B cell (primary cell): Measurements from ENCODE around the gene HSP90AB1. TPM values are rescaled to one million over a fixed set of nuclear protein-coding genes. Genes with fewer than 3 reads are reported as not detected.

Source experiments
- ATAC-seq: fragments of 200-7000 bp; cut with Tn5 transposase; one replicate; pipeline ENCODE4 v1.10.0; 2021; ENCODE audit warnings: low read depth, mild to moderate bottlenecking, moderate number of reproducible peaks, moderate library complexity
- CTCF ChIA-PET: fragments of 350-600 bp; sonication (Branson Sonifier 250); formaldehyde crosslinking; loops from one replicate; lab custom pipeline; 2021; ENCODE audit warnings: antibody characterized with exemption, inconsistent platforms; lab: Charles Lee
- POLR2A ChIA-PET: fragments of 350-600 bp; sonication (Branson Sonifier 250); formaldehyde crosslinking; loops from one replicate; lab custom pipeline; 2021; ENCODE audit warnings: antibody characterized with exemption; lab: Charles Lee
- DNase-seq: peaks from one replicate; pipeline ENCODE4 v3.0.0; 2013
- H2AFZ ChIP-seq: 2 replicates; pipeline ENCODE4 v1.6.1; 2012; ENCODE audit warnings: mild to moderate bottlenecking, low read depth, low read length; ENCODE audit not compliant: insufficient read depth, poor library complexity, severe bottlenecking
- H3K27ac ChIP-seq, 2 donors: 1 replicate in 1 of 2; 2 replicates in 1 of 2; pipeline ENCODE4 v1.5.1; 2012 to 2013; ENCODE audit warnings: low read length in 2 of 2, mild to moderate bottlenecking in 2 of 2, moderate library complexity in 1 of 2
- H3K27me3 ChIP-seq, 4 experiments: fragments of 200-600 bp in 1 of 4; sonication (generic) in 1 of 4; replicated peaks in 1 of 4; 1 replicate in 2 of 4; 2 replicates in 2 of 4; pipeline versions ENCODE4 v1.6.1 to v1.7.0; 2013 to 2016; ENCODE audit warnings: low read length in 3 of 4, mild to moderate bottlenecking in 2 of 4, mixed read lengths in 1 of 4, moderate library complexity in 1 of 4; ENCODE audit not compliant: insufficient read depth in 4 of 4, control insufficient read depth in 3 of 4; ENCODE audit errors: control extremely low read depth in 1 of 4
- H3K36me3 ChIP-seq, 2 experiments: replicated peaks in 1 of 2; 1 replicate in 1 of 2; 2 replicates in 1 of 2; pipeline versions ENCODE4 v1.6.1 to v1.7.1; 2013; ENCODE audit warnings: low read length in 1 of 2; ENCODE audit not compliant: insufficient read depth in 2 of 2, control insufficient read depth in 1 of 2; ENCODE audit errors: control extremely low read depth in 1 of 2, extremely low read depth in 1 of 2
- H3K4me1 ChIP-seq, 2 donors: fragments of 200-600 bp in 1 of 2; sonication (generic) in 1 of 2; 1 replicate in 1 of 2; 2 replicates in 1 of 2; pipeline versions ENCODE4 v1.5.1 to v1.6.1; 2013 to 2017; ENCODE audit warnings: low read length in 2 of 2; ENCODE audit not compliant: control insufficient read depth in 2 of 2, insufficient read depth in 2 of 2
- H3K4me2 ChIP-seq: replicated peaks from 2 replicates; pipeline ENCODE3; 2012; ENCODE audit warnings: mild to moderate bottlenecking, low read depth, low read length; ENCODE audit not compliant: poor library complexity, severe bottlenecking
- H3K4me3 ChIP-seq, 5 experiments: fragments of 200-600 bp in 1 of 5; sonication (generic) in 1 of 5; 1 replicate in 3 of 5; 2 replicates in 2 of 5; pipeline versions ENCODE4 v1.5.1 to v1.7.0; 2011 to 2016; ENCODE audit warnings: low read length in 4 of 5, mild to moderate bottlenecking in 4 of 5, low read depth in 2 of 5, control low read depth in 1 of 5, moderate library complexity in 1 of 5; ENCODE audit not compliant: insufficient read depth in 1 of 5; ENCODE audit errors: control extremely low read depth in 1 of 5, extremely low read depth in 1 of 5
- H3K79me2 ChIP-seq: fragments of 200-600 bp; sonication (generic); one replicate; pipeline ENCODE4 v1.6.0; 2016; ENCODE audit warnings: low read length; ENCODE audit not compliant: control insufficient read depth, insufficient read depth
- H3K9ac ChIP-seq: fragments of 200-600 bp; sonication (generic); 2 replicates; pipeline ENCODE4 v1.6.1; 2017; ENCODE audit warnings: mild to moderate bottlenecking, low read length, moderate library complexity
- H3K9me3 ChIP-seq, 3 donors: one replicate each; pipeline versions ENCODE4 v1.6.1 to v1.7.1; 2013; ENCODE audit warnings: low read length in 2 of 3; ENCODE audit not compliant: control insufficient read depth in 2 of 3, insufficient read depth in 1 of 3; ENCODE audit errors: control extremely low read depth in 1 of 3
- H4K20me1 ChIP-seq: 2 replicates; pipeline ENCODE4 v1.6.0; 2012; ENCODE audit warnings: mild to moderate bottlenecking, low read length; ENCODE audit not compliant: insufficient read depth, control insufficient read depth, poor library complexity, severe bottlenecking
- H3K27ac Mint-ChIP-seq: one replicate; pipeline ENCODE4 v1.8.0; 2021; ENCODE audit warnings: mixed read lengths
- H3K27me3 Mint-ChIP-seq: one replicate; pipeline ENCODE4 v1.8.0; 2021; ENCODE audit warnings: mixed read lengths
- H3K4me1 Mint-ChIP-seq: one replicate; pipeline ENCODE4 v1.8.0; 2021; ENCODE audit warnings: mixed read lengths
- H3K4me3 Mint-ChIP-seq: one replicate; pipeline ENCODE4 v1.8.0; 2021; ENCODE audit warnings: mixed read lengths
- H3K9me3 Mint-ChIP-seq: one replicate; pipeline ENCODE4 v1.8.0; 2022; ENCODE audit warnings: mixed read lengths; ENCODE audit not compliant: insufficient read depth
- CTCF ChIP-seq: fragments of 200-600 bp; IDR thresholded peaks from one replicate; pipeline ENCODE4 v1.8.0; 2022; ENCODE audit warnings: antibody characterized with exemption, mild to moderate bottlenecking
- EZH2 ChIP-seq: IDR thresholded peaks from 2 replicates; pipeline ENCODE4 v1.6.1; 2012; ENCODE audit warnings: borderline replicate concordance, low read depth, mild to moderate bottlenecking, moderate library complexity, low read length; ENCODE audit not compliant: insufficient read depth, poor library complexity, severe bottlenecking
- WGBS: methylation state at CpG from one replicate; pipeline ENCODE4 v1.1.5; 2013; ENCODE audit warnings: missing lambda C conversion rate; ENCODE audit not compliant: insufficient coverage; 5-methylcytosine and 5-hydroxymethylcytosine counted together
- intact Hi-C: fragments of 100-400 bp; cut with micrococcal nuclease; formaldehyde crosslinking; loops from one replicate; pipeline ENCODE4 v1.10.0; 2022
- polyA plus RNA-seq: library from polyadenylated mRNA; depleted of rRNA; stranded (reverse); fragments of >200 nt; gene quantifications from 2 replicates; pipeline ENCODE4 v1.2.3, GENCODE V29; 2012
- total RNA-seq, 2 donors: library from RNA; stranded (reverse); fragments of 120-200 nt in 1 of 2; gene quantifications; 1 replicate in 1 of 2; 2 replicates in 1 of 2; pipeline versions ENCODE4 v1.2.3 to v1.2.4, GENCODE V29; 2013 to 2022

Gene HSP90AB1
- total and polyA plus RNA-seq, 2 donors (not counting 1 experiment from before 2014, with no cell fraction given) = 395 to 645 TPM

DNA sequence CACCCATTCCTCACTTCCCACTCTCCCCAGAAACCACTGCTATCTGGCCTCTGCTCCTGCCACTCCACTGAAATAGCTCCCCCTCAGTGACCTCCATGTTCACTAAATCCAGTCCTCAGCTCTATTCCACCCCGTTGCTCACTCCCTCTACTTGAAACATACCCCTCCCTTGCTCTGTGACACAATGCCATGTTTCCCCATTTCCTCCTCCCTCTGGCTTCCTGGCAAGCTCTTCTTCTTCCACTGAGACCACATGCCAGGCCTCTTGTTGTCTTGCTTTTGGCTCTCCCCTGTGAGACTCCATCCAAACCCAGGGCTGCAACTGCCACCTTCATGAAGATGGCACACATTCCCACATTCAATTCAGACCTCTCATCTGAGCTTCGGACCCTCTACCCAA lies 37.2 kb downstream of the HSP90AB1 start:
- H3K79me2 ChIP-seq = no peaks in the 10 kb centered on the region
- H3K9ac ChIP-seq = no peak overlapping the region
- Mint-ChIP-seq H3K4me3 (no peak overlapping the region), H3K27ac (no peak overlapping the region), H3K27me3 (peaks cover 64% of the 10 kb centered on the region), H3K4me1 (no peaks in the 10 kb centered on the region), H3K9me3 (no peaks in the 10 kb centered on the region)
- ChIA-PET POLR2A (interaction anchor here (0.6 kb wide), 1 partner anchor 9 kb away, joined by 4 read pairs; no protein-coding TSS in a partner anchor), CTCF (interaction anchor here (1.1 to 1.3 kb wide), 2 partner anchors 16 to 29 kb away, joined by 3 read pairs; partner anchors contain the start of gene AARS2)
- TF ChIP-seq CTCF (no peak), EZH2 (no peak)
- H3K4me2 ChIP-seq = no peak overlapping the region
- H3K36me3 ChIP-seq = no peaks in the 10 kb centered on the region
- no peak for DNase-seq
- 58% methylated on average over 2 of the region's 2 CpGs for WGBS
- ATAC-seq = no peak
- peaks cover 0 to 22% (median 4%) of the 10 kb centered on the region in 4 experiments for H3K27me3 ChIP-seq
- H2AFZ ChIP-seq = no peak overlapping the region
- H3K4me3 ChIP-seq = no peak overlapping the region
- no peaks in the 10 kb centered on the region for H3K9me3 ChIP-seq
- no peak overlapping the region for H3K27ac ChIP-seq
- no peaks in the 10 kb centered on the region for H4K20me1 ChIP-seq
- H3K4me1 ChIP-seq = no peaks in the 10 kb centered on the region
- intact Hi-C loops = no loop called here

DNA sequence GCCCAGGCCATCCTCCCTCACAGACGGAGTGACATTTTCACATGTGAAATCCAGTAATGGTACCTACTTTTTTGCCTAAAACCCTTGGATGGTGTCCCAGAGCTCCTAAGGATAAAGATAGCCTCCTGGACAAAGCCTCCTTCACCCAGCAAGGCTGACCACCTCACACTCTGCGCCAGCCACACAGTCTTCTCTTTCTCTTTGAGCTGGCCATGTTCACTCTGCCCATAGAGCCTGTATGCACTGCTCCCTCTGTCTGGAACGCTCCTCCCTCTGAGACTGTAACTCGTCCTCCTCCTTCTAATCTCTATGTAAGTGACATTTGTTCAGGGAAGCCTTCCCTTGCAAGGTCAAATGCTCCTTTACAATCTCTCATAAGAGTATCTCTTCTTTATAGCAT lies 38.0 kb downstream of the HSP90AB1 start:
- POLR2A ChIA-PET = no interaction called here
- intact Hi-C loops = no loop called here
- TF ChIP-seq EZH2 (no peak), CTCF (no peak)
- Histone ChIP-seq H3K36me3 (no peaks in the 10 kb centered on the region), H3K27ac (no peak overlapping the region), H2AFZ (no peak overlapping the region), H3K4me2 (no peak overlapping the region), H3K79me2 (no peaks in the 10 kb centered on the region), H3K27me3 (peaks cover 0 to 20% (median 6%) of the 10 kb centered on the region in 4 experiments), H3K9ac (no peak overlapping the region), H3K4me3 (no peak overlapping the region), H4K20me1 (no peaks in the 10 kb centered on the region), H3K4me1 (no peaks in the 10 kb centered on the region), H3K9me3 (no peaks in the 10 kb centered on the region)
- CTCF ChIA-PET = no interaction called here
- no peaks in the 10 kb centered on the region for H3K9me3 Mint-ChIP-seq
- H3K27me3 Mint-ChIP-seq = peaks cover 63% of the 10 kb centered on the region
- no peak overlapping the region for H3K27ac Mint-ChIP-seq
- WGBS = 73% methylated on average over 3 of the region's 4 CpGs
- H3K4me3 Mint-ChIP-seq = no peak overlapping the region
- ATAC-seq = no peak
- no peak for DNase-seq
- H3K4me1 Mint-ChIP-seq = no peaks in the 10 kb centered on the region
